ENCODE data around the gene DQX1.

The DQX1 gene

GRCh38 chr2:74511104-74511989 is 14.7 kb downstream of the DQX1 start:
- DNase-seq (ENCODE audit: low read depth) = no peak

GRCh38 chr2:74510272-74510671 is 15.8 kb downstream of the DQX1 start:
- no peak for DNase-seq (ENCODE audit: low read depth)

- DNase-seq (ENCODE audit: low read depth) = peak; percentile 49
Measured at GRCh38 chr2:74507926-74508520, 18.0 kb downstream of the DQX1 start.

- peak; percentile 98 for DNase-seq (ENCODE audit: low read depth)
Measured at GRCh38 chr2:74507145-74507925, 18.7 kb downstream of the DQX1 start, which contains the start of gene PCGF1. TSS of gene PCGF1 (minus strand) at chr2:74507695. CDS start at chr2:74507668, 27 bp downstream.

- DNase-seq (ENCODE audit: low read depth) = no peak
Measured at GRCh38 chr2:74505448-74506246, 20.4 kb downstream of the DQX1 start.

- no peak for DNase-seq (ENCODE audit: low read depth)
Measured at GRCh38 chr2:74504591-74504990, 21.4 kb downstream of the DQX1 start.

- no peak for DNase-seq (ENCODE audit: low read depth)
Measured at GRCh38 chr2:74503506-74504475, 22.2 kb downstream of the DQX1 start.

- DNase-seq (ENCODE audit: low read depth) = peak; percentile 70
Measured at GRCh38 chr2:74502720-74503505, 23.1 kb downstream of the DQX1 start.

- no peak for DNase-seq (ENCODE audit: low read depth)
Measured at GRCh38 chr2:74502147-74502719, 23.8 kb downstream of the DQX1 start.

GRCh38 chr2:74501335-74502071 is 24.5 kb downstream of the DQX1 start:
- no peak for DNase-seq (ENCODE audit: low read depth)

GRCh38 chr2:74500578-74500946 is 25.5 kb downstream of the DQX1 start:
- DNase-seq (ENCODE audit: low read depth) = no peak

GRCh38 chr2:74499940-74500577 is 26.0 kb downstream of the DQX1 start:
- no peak for DNase-seq (ENCODE audit: low read depth)

- no peak for DNase-seq (ENCODE audit: low read depth)
Measured at GRCh38 chr2:74499267-74499939, 26.6 kb downstream of the DQX1 start, which contains the start of gene LBX2. TSS of gene LBX2 (minus strand) at chr2:74499603. CDS start at chr2:74499537, 66 bp downstream.

GRCh38 chr2:74498500-74499266 is 27.3 kb downstream of the DQX1 start:
- DNase-seq (ENCODE audit: low read depth) = no peak

GRCh38 chr2:74497777-74498499 is 28.1 kb downstream of the DQX1 start:
- DNase-seq (ENCODE audit: low read depth) = no peak

Measured in fibroblast of the conjunctiva (primary cell).